HepG2 (cell line): ENCODE results near the gene FAM9B. TPM values are rescaled to one million over a fixed set of nuclear protein-coding genes. Genes with fewer than 3 reads are reported as not detected.

Experiments
- ATAC-seq: fragments of 200-7000 bp; cut with Tn5 transposase; 3 replicates; pipeline ENCODE4 v1.9.1; 2020; ENCODE audit warnings: mild to moderate bottlenecking, moderate library complexity
- BruUV-seq: library from RNA; stranded (reverse); fragments of 400-500 nt; replicated peaks from 2 replicates; lab custom pipeline; 2021; lab: Mats Ljungman, UMichigan
- CTCF ChIA-PET: fragments of 300-600 bp; formaldehyde crosslinking; extraction: SDS; loops from one replicate; lab custom pipeline; 2021; ENCODE audit warnings: low total read pairs, inconsistent platforms, low intra/inter-chr PET ratio; lab: Yijun Ruan, JAX
- POLR2A ChIA-PET: fragments of 350-600 bp; sonication (Branson Sonifier 250); formaldehyde crosslinking; loops from one replicate; lab custom pipeline; 2020; ENCODE audit warnings: antibody characterized with exemption, inconsistent platforms; lab: Yijun Ruan, JAX
- DNase-seq: peaks from one replicate; pipeline ENCODE4 v3.0.0-alpha.2; 2015; ENCODE audit warnings: low spot score
- FAIRE-seq: peaks from 3 replicates; lab custom pipeline; 2011; peaks lifted over from hg19 to GRCh38; lab: Jason Lieb, UNC
- H2AFZ ChIP-seq: one replicate; pipeline ENCODE4 v1.6.1; 2011; ENCODE audit warnings: low read length, inconsistent platforms
- H3K27ac ChIP-seq: fragments of 300-600 bp; 3 replicates; pipeline ENCODE4 v1.8.0; 2011; ENCODE audit warnings: mixed run types, mild to moderate bottlenecking, mixed read lengths, low read length, inconsistent platforms; ENCODE audit not compliant: insufficient read depth; ENCODE audit errors: extremely low read length
- H3K27me3 ChIP-seq, 2 experiments: fragments of 200-600 bp in 1 of 2; 2 replicates in 1 of 2; 3 replicates in 1 of 2; pipeline versions ENCODE4 v1.6.0 to v1.8.0; 2011; ENCODE audit warnings: low read length in 2 of 2, mild to moderate bottlenecking in 2 of 2, moderate library complexity in 2 of 2, inconsistent platforms in 1 of 2; ENCODE audit not compliant: insufficient read depth in 2 of 2, control insufficient read depth in 1 of 2
- H3K36me3 ChIP-seq, 2 experiments: fragments of 200-600 bp in 1 of 2; replicated peaks in 1 of 2; 2 replicates in 1 of 2; 3 replicates in 1 of 2; pipeline versions ENCODE4 v1.5.1 to v1.8.0; 2011; ENCODE audit warnings: low read length in 2 of 2, inconsistent platforms in 1 of 2; ENCODE audit not compliant: insufficient read depth in 2 of 2, control insufficient read depth in 1 of 2
- H3K4me1 ChIP-seq: 2 replicates; pipeline ENCODE4 v1.5.1; 2012; ENCODE audit warnings: low read length, inconsistent platforms; ENCODE audit not compliant: insufficient read depth
- H3K4me2 ChIP-seq: 2 replicates; pipeline ENCODE4 v1.6.0; 2011; ENCODE audit warnings: low read depth, low read length, inconsistent platforms
- H3K4me3 ChIP-seq, 3 experiments: fragments of 200-600 bp in 1 of 3; sonication (generic), shearing (Covaris generic) in 1 of 3; replicated peaks in 1 of 3; 2 replicates each; pipeline ENCODE4 v1.5.1; 2011 to 2016; ENCODE audit warnings: low read length in 3 of 3, inconsistent platforms in 2 of 3, low read depth in 2 of 3, mild to moderate bottlenecking in 2 of 3, control low read depth in 1 of 3, mixed read lengths in 1 of 3; ENCODE audit not compliant: insufficient read depth in 1 of 3
- H3K79me2 ChIP-seq: one replicate; pipeline ENCODE4 v1.6.1; 2011; ENCODE audit warnings: low read length, inconsistent platforms; ENCODE audit not compliant: insufficient read depth
- H3K9ac ChIP-seq: 2 replicates; pipeline ENCODE4 v1.6.0; 2011; ENCODE audit warnings: mild to moderate bottlenecking, low read depth, low read length, inconsistent platforms; ENCODE audit not compliant: insufficient read depth
- H3K9me3 ChIP-seq: 2 replicates; pipeline ENCODE4 v1.5.1; 2012; ENCODE audit warnings: mild to moderate bottlenecking, low read length
- H4K20me1 ChIP-seq: 2 replicates; pipeline ENCODE4 v1.6.0; 2011; ENCODE audit warnings: inconsistent platforms, mild to moderate bottlenecking, low read length, moderate library complexity; ENCODE audit not compliant: insufficient read depth
- CENPT ChIP-seq: sonication (generic); formaldehyde crosslinking; IDR thresholded peaks from 2 replicates; pipeline ENCODE4 v1.8.0; 2022; ENCODE audit warnings: low read depth, mild to moderate bottlenecking, moderate library complexity, missing genetic modification reagents
- FOXC1 ChIP-seq: sonication (generic); formaldehyde crosslinking; IDR thresholded peaks from 2 replicates; pipeline ENCODE4 v1.8.0; 2022; ENCODE audit warnings: mild to moderate bottlenecking, missing genetic modification reagents, borderline replicate concordance
- GATA4 ChIP-seq: sonication (generic); IDR thresholded peaks from 2 replicates; pipeline ENCODE4 v1.6.1; 2016; ENCODE audit warnings: antibody characterized with exemption, low read depth, borderline replicate concordance
- NFE2L1 ChIP-seq: sonication (generic); formaldehyde crosslinking; IDR thresholded peaks from 2 replicates; pipeline ENCODE4 v1.4.0; 2020; ENCODE audit warnings: missing genetic modification reagents, mild to moderate bottlenecking, borderline replicate concordance
- NFKB2 ChIP-seq: sonication (generic); formaldehyde crosslinking; IDR thresholded peaks from 2 replicates; pipeline ENCODE4 v1.4.0; 2020; ENCODE audit warnings: missing genetic modification reagents, borderline replicate concordance
- SIN3A ChIP-seq: IDR thresholded peaks from 2 replicates; pipeline ENCODE4 v1.6.1; 2011; ENCODE audit warnings: low read depth, mild to moderate bottlenecking, control low read depth, low read length, borderline replicate concordance
- ZNF430 ChIP-seq: sonication (generic); formaldehyde crosslinking; IDR thresholded peaks from 2 replicates; pipeline ENCODE4 v1.9.0; 2021; ENCODE audit warnings: mild to moderate bottlenecking, missing genetic modification reagents
- ZNF432 ChIP-seq: sonication (generic); formaldehyde crosslinking; IDR thresholded peaks from 2 replicates; pipeline ENCODE4 v1.5.0; 2020; ENCODE audit warnings: missing genetic modification reagents, mild to moderate bottlenecking, borderline replicate concordance
- ZNF512B ChIP-seq: sonication (generic); formaldehyde crosslinking; IDR thresholded peaks from 2 replicates; pipeline ENCODE4 v1.5.1; 2020; ENCODE audit warnings: missing genetic modification reagents, mild to moderate bottlenecking, borderline replicate concordance
- ZNF546 ChIP-seq: sonication (generic); formaldehyde crosslinking; conservative IDR thresholded peaks from 2 replicates; pipeline ENCODE4 v1.8.1; 2023; ENCODE audit warnings: mild to moderate bottlenecking, missing genetic modification reagents
- ZNF674 ChIP-seq: sonication (generic); formaldehyde crosslinking; IDR thresholded peaks from 2 replicates; pipeline ENCODE4 v1.5.0; 2020; ENCODE audit warnings: low read depth, mild to moderate bottlenecking, missing genetic modification reagents
- WGBS: methylation state at CpG from one replicate; pipeline ENCODE4 v1.1.6; 2017; ENCODE audit warnings: low lambda C conversion rate; 5-methylcytosine and 5-hydroxymethylcytosine counted together
- in situ Hi-C: cut with HindIII; loops from 2 replicates; pipeline ENCODE4 v1.10.0; 2017; ENCODE audit warnings: low pct_unique_long_range_greater_than_20kb; ENCODE audit not compliant: extremely low pct_ligation_motif_present
- intact Hi-C: fragments of 100-400 bp; cut with micrococcal nuclease; formaldehyde crosslinking; loops from one replicate; pipeline ENCODE4 v1.10.0; 2022; ENCODE audit not compliant: unreplicated experiment
- polyA plus RNA-seq, 8 experiments: library from polyadenylated mRNA; depleted of rRNA in 3 of 8; stranded (reverse) in 7 of 8; unstranded in 1 of 8; fragments of >200 nt; fragmentation: Illumina TruSeq in 4 of 8; extraction: Trizol in 4 of 8; gene quantifications; 2 replicates each; pipeline versions ENCODE4 v1.2.1 to v1.2.3, GENCODE V29; 2011 to 2016; ENCODE audit warnings: low read depth in 4 of 8, missing spikeins in 1 of 8, mixed read lengths in 1 of 8; ENCODE audit not compliant: insufficient read depth in 1 of 8
- total RNA-seq, 5 experiments: library from RNA; depleted of rRNA; stranded (reverse); fragments of >200 nt; fragmentation: Illumina TruSeq; extraction: Trizol; gene quantifications; 2 replicates each; pipeline ENCODE4 v1.2.3, GENCODE V29; 2016; ENCODE audit warnings: low read depth in 1 of 5
- TF ChIP-seq, protein P1 (sequence below): sonication (generic); formaldehyde crosslinking; IDR thresholded peaks from 2 replicates; pipeline ENCODE4 v1.5.1; 2020; ENCODE audit warnings: missing genetic modification reagents, mild to moderate bottlenecking, borderline replicate concordance
- TF ChIP-seq, protein P2 (sequence below): sonication (generic); formaldehyde crosslinking; IDR thresholded peaks from 2 replicates; pipeline ENCODE4 v1.4.0; 2020; ENCODE audit warnings: missing genetic modification reagents, borderline replicate concordance

Gene FAM9B
- total and polyA plus RNA-seq, 2 of the 13 experiments (the other 11 are each of a cell fraction or from before 2014, with no cell fraction given): not detected

DNA sequence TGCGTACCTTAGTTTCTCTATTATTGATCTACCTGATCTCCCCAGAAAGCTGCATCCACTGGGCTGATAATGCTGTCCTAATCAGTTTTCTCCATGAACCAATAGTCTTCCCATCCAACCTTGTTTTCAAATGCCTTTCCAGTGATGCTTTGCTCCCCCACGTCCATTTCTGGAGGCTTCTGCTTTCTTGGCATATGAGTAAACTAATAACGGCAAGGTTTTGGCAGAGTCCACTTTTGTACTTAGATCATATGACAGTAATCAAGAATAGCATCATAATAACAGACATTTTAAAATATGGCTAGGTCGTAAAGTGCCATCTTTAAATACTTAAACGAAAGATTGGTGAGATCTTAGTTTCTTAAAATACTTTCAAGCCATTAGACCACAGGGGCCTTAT, 38.4 kb upstream of the FAM9B start:
- TF ChIP-seq GATA4: no peak
- TF ChIP-seq ZNF546 (CRISPR knock-in tag): no peak
- no peak for TF ChIP-seq NFKB2 (CRISPR knock-in tag)
- TF ChIP-seq, protein P1, sequence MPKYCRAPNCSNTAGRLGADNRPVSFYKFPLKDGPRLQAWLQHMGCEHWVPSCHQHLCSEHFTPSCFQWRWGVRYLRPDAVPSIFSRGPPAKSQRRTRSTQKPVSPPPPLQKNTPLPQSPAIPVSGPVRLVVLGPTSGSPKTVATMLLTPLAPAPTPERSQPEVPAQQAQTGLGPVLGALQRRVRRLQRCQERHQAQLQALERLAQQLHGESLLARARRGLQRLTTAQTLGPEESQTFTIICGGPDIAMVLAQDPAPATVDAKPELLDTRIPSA (CRISPR knock-in tag): no peak
- no peak for TF ChIP-seq CENPT (CRISPR knock-in tag)
- H3K79me2 ChIP-seq: no peaks in the 10 kb centered on the region
- CTCF ChIA-PET: no interaction called here
- H3K9me3 ChIP-seq: no peaks in the 10 kb centered on the region
- no peaks in the 10 kb centered on the region for H3K36me3 ChIP-seq
- H2AFZ ChIP-seq: no peak overlapping the region
- BruUV-seq: no TSS peak
- no peaks in the 10 kb centered on the region for H3K4me1 ChIP-seq
- in situ Hi-C loops (no loop called here), intact Hi-C loops (no loop called here)
- POLR2A ChIA-PET: no interaction called here
- ATAC-seq (no peak), DNase-seq (no peak), FAIRE-seq (no peak)
- H4K20me1 ChIP-seq: no peaks in the 10 kb centered on the region
- no peak overlapping the region for H3K27ac ChIP-seq
- no peak overlapping the region for H3K4me2 ChIP-seq
- no peak overlapping the region for H3K4me3 ChIP-seq
- 8% methylated on average over 5 of the region's 5 CpGs for WGBS
- no peak overlapping the region for H3K9ac ChIP-seq
- H3K27me3 ChIP-seq: no peaks in the 10 kb centered on the region

DNA sequence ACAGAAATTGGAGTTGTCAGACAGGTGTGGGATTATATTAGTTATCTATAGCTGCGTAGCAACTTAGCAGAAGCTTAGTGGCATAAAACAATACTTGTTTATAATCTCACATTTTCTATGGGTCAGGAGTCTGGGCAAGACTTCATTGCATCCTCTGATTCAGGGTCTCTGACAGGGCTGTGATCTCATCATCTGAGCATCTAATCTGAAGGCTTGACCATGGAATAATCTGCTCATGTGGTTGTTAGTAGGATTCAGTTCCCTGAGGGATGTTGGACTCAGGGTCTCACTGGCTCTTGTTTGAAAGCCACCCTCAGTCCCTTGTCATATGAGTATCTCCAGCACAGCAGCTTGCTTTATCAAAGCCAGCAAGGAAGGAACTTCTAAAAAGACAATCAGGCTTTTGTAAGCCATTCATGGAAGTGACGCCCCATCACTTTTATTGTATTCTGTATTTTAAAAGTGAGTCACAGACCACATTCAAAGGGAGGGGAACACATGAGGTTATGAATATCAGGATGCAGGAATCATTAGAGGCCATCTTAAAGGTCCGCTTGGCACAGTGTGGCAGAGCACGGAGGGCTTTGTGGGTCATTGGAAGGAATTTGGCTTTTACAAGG, 37.2 kb upstream of the FAM9B start:
- Histone ChIP-seq H3K4me2 (no peak overlapping the region), H4K20me1 (no peaks in the 10 kb centered on the region), H3K27me3 (no peaks in the 10 kb centered on the region), H3K9me3 (no peaks in the 10 kb centered on the region), H2AFZ (no peak overlapping the region), H3K36me3 (no peaks in the 10 kb centered on the region), H3K4me3 (no peak overlapping the region), H3K9ac (no peak overlapping the region), H3K4me1 (no peaks in the 10 kb centered on the region), H3K27ac (no peak overlapping the region), H3K79me2 (no peaks in the 10 kb centered on the region)
- ATAC-seq: no peak
- intact Hi-C loops: no loop called here
- ChIA-PET POLR2A (no interaction called here), CTCF (no interaction called here)
- no TSS peak for BruUV-seq
- in situ Hi-C loops: no loop called here
- 0% methylated on average over 3 of the region's 4 CpGs for WGBS
- FAIRE-seq: no peak
- no peak for DNase-seq
- TF ChIP-seq SIN3A (no peak), ZNF674 (CRISPR knock-in tag) (no peak), FOXC1 (CRISPR knock-in tag) (no peak), NFE2L1 (CRISPR knock-in tag) (no peak), ZNF512B (CRISPR knock-in tag) (no peak), ZNF432 (no peak), ZNF430 (CRISPR knock-in tag) (no peak)
- TF ChIP-seq, protein P2, sequence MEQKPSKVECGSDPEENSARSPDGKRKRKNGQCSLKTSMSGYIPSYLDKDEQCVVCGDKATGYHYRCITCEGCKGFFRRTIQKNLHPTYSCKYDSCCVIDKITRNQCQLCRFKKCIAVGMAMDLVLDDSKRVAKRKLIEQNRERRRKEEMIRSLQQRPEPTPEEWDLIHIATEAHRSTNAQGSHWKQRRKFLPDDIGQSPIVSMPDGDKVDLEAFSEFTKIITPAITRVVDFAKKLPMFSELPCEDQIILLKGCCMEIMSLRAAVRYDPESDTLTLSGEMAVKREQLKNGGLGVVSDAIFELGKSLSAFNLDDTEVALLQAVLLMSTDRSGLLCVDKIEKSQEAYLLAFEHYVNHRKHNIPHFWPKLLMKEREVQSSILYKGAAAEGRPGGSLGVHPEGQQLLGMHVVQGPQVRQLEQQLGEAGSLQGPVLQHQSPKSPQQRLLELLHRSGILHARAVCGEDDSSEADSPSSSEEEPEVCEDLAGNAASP: no peak
